AG04449 (cell line): ENCODE results near the gene C10orf62.
"Not testable (repeated sequence)": the region's sequence is repeated elsewhere in the genome, so short reads cannot be mapped to it uniquely, and the experiment has no call there.

Experiments
- CTCF ChIA-PET: fragments of 350-600 bp; formaldehyde crosslinking; extraction: SDS; loops from one replicate; lab custom pipeline; 2021; ENCODE audit warnings: antibody characterized with exemption; lab: Yijun Ruan, JAX
- POLR2A ChIA-PET: fragments of 400-600, 350-600 bp; formaldehyde crosslinking; extraction: SDS; loops from one replicate; lab custom pipeline; 2020; ENCODE audit warnings: antibody characterized with exemption, inconsistent platforms; lab: Yijun Ruan, JAX
- DNase-seq: peaks from one replicate; pipeline ENCODE4 v3.0.0-alpha.2; 2010; ENCODE audit warnings: low read depth, low spot score
- H3K4me3 ChIP-seq: 2 replicates; pipeline ENCODE4 v1.5.1; 2011; ENCODE audit warnings: low read depth, mild to moderate bottlenecking, control low read depth, low read length
- CTCF ChIP-seq: IDR thresholded peaks from one replicate; pipeline ENCODE4 v1.5.1; 2011; ENCODE audit warnings: mild to moderate bottlenecking, moderate library complexity, low read length, control low read depth, inconsistent platforms; ENCODE audit not compliant: insufficient read depth; ENCODE audit errors: missing control alignments

The C10orf62 gene

GRCh38 chr10:97551271-97551670 lies 38.2 kb upstream of the C10orf62 start:
- ChIA-PET CTCF (interaction anchor here (0.6 to 10.3 kb wide), 10 partner anchors 11 to 179 kb away, joined by 3 to 188 read pairs (median 5); partner anchors contain the start of genes ANKRD2, RRP12 and UBTD1), POLR2A (no interaction called here)
- H3K4me3 ChIP-seq, result no peak overlapping the region
- no peak for TF ChIP-seq CTCF
- no peak for DNase-seq

GRCh38 chr10:97553575-97554031 lies 35.9 kb upstream of the C10orf62 start:
- CTCF ChIA-PET, result interaction anchor here (0.7 to 10.3 kb wide), 37 partner anchors 8 to 173 kb away, joined by 3 to 188 read pairs (median 4); partner anchors contain the start of genes ANKRD2, HOGA1 and UBTD1
- H3K4me3 ChIP-seq, result no peak overlapping the region
- no peak for DNase-seq
- POLR2A ChIA-PET, result interaction anchor here (0.8 to 1.4 kb wide), 3 partner anchors 11 to 100 kb away, joined by 3 to 5 read pairs (median 4); no protein-coding TSS in a partner anchor
- peak; percentile 96 for TF ChIP-seq CTCF

- ChIA-PET CTCF (interaction anchor here (0.8 to 10.3 kb wide), 30 partner anchors 8 to 173 kb away, joined by 3 to 188 read pairs (median 4); partner anchors contain the start of genes ANKRD2, HOGA1 and UBTD1), POLR2A (interaction anchor here (0.8 to 1.4 kb wide), 3 partner anchors 12 to 101 kb away, joined by 3 to 5 read pairs (median 4); no protein-coding TSS in a partner anchor)
- not testable (repeated sequence) for H3K4me3 ChIP-seq, DNase-seq
Measured at GRCh38 chr10:97554336-97554735, 35.2 kb upstream of the C10orf62 start.

GRCh38 chr10:97555541-97555940 lies 34.0 kb upstream of the C10orf62 start:
- POLR2A ChIA-PET, DNase-seq, H3K4me3 ChIP-seq: not testable (repeated sequence)
- CTCF ChIA-PET, result interaction anchor here (3.4 to 10.3 kb wide), 5 partner anchors 11 to 92 kb away, joined by 25 to 188 read pairs (median 150); partner anchors contain the start of genes ANKRD2 and UBTD1

- H3K4me3 ChIP-seq, DNase-seq, POLR2A ChIA-PET: not testable (repeated sequence)
- CTCF ChIA-PET, result interaction anchor here (3.2 kb wide), 1 partner anchor 12 kb away, joined by 13 read pairs; the partner anchor contains the start of gene ANKRD2
Measured at GRCh38 chr10:97560731-97561381, 28.7 kb upstream of the C10orf62 start.

- POLR2A ChIA-PET, DNase-seq, H3K4me3 ChIP-seq: not testable (repeated sequence)
- CTCF ChIA-PET, result interaction anchor here (0.7 to 1.3 kb wide), 2 partner anchors 8 to 11 kb away, joined by 3 to 5 read pairs; no protein-coding TSS in a partner anchor
Measured at GRCh38 chr10:97561386-97562077, 28.0 kb upstream of the C10orf62 start.

- H3K4me3 ChIP-seq, DNase-seq, POLR2A ChIA-PET: not testable (repeated sequence)
- CTCF ChIA-PET, result interaction anchor here (0.7 to 1.3 kb wide), 2 partner anchors 9 to 11 kb away, joined by 3 to 5 read pairs; no protein-coding TSS in a partner anchor
Measured at GRCh38 chr10:97562329-97562728, 27.2 kb upstream of the C10orf62 start.

GRCh38 chr10:97563337-97563736 lies 26.2 kb upstream of the C10orf62 start:
- no peak for DNase-seq
- POLR2A ChIA-PET, result no interaction called here
- CTCF ChIA-PET, result no interaction called here
- H3K4me3 ChIP-seq, result no peak overlapping the region
- TF ChIP-seq CTCF, result no peak
